NCI-H2227 (cell line): ENCODE data around the gene PHYHIPL.

Experiments
- DNase-seq: peaks from one replicate; lab custom pipeline; 2025; ENCODE audit not compliant: unreplicated experiment; lab: John Stamatoyannopoulos, UW

The PHYHIPL gene

DNA sequence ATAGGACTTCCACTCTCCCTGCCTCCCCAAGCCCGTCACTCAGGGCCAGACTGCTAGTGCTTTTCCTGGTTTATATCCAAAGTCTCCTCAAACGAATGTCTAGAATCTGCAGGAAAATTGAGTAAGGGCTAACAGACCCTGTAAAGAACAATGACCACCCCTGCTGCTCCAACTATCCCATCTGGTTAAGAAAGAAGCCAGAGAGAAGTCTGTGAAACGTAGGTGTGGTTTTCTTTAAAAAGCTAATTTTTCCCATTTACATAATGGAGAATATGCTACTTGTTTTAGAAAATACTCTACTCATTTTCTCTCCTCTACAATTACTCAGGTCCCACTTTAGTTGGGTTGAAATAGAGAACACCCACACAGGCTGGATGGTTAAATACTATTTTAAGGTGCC lies 113.4 kb downstream of the PHYHIPL start:
- no peak for DNase-seq

DNA sequence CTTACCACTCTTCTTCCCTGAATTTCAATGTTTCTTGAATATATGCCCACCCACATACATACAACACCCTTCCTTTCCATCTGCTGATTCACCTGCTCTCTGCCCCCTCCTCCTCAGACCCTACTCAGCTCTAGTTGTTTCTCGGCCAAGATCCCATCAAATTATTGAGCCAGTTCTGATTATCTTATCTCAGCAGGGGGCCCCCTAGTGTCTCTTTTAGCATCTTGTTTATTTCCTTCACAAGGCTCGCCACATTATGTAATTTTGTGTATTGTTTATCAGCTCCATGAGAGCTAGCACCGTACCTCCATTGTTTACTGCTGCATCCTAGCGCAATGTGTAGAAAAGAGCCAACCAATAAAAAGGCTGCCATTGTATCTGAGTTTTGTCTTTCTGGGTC lies 114.0 kb downstream of the PHYHIPL start:
- DNase-seq, result no peak
